ENCODE data around the gene TTC13.

The TTC13 gene

DNA sequence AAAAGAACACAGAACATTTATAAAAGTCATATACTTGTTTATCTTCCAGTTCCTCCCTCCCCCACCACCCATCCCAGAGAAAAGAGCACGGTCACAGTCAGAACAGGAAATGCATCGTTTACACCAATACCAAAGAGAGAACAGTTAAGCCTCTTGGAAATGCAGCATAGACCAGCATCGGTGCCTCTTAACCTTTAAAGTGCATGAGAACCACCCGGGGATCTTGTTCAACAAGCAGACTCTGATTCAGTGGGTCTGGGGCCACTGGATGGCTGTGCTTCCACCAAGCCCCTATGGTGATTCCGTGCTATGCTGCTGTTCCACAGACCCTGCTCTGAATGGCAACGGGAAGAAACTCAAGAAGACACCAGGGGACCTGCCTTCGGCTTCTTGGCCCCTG, 42.2 kb upstream of the TTC13 start:
- TF ChIP-seq CTCF (IDR thresholded peaks at IDR 0.05): no peak

DNA sequence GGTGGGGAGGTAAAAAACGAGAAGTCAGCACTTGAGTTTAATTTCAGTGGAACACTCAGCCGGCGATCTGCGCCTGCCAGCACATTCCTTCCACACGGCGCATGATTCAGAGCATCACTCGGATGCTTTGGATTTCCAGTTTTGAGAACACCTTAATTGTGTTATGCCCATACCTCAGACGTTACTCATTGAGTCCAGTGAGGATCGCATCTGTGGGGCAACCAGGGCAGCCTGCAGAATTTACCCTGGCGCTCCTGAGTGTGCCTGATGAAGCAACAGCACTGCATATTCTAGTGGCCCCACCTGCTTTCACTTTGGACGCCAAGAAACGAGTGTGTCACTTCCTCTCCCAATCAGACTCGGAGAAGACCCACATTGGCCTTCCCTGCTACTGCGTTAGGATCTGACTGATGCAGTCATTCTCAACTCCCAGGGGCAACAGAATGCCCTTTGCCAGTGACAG, 41.5 kb upstream of the TTC13 start:
- TF ChIP-seq CTCF (IDR thresholded peaks at IDR 0.05): no peak

DNA sequence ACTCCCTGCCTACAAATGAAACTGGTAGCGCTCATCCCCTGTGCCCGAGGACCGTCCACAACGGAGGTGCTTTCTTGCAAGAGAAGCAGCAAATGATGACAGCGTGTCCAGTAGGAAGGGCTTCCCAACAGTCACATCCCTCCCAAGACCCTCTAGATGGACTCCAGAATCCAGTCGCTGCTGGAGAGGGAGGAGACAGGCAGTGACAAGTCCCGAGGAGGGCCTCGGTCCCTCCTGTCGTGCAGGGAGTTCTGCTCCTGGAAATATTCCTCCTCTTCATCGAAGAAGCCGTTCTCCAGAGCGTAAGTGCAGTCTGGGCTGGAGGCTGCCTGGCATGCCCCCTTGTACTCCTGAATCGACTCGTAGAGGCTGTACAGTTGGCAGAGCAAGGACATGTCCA, 41.0 kb upstream of the TTC13 start:
- no peak for TF ChIP-seq CTCF (IDR thresholded peaks at IDR 0.05)

DNA sequence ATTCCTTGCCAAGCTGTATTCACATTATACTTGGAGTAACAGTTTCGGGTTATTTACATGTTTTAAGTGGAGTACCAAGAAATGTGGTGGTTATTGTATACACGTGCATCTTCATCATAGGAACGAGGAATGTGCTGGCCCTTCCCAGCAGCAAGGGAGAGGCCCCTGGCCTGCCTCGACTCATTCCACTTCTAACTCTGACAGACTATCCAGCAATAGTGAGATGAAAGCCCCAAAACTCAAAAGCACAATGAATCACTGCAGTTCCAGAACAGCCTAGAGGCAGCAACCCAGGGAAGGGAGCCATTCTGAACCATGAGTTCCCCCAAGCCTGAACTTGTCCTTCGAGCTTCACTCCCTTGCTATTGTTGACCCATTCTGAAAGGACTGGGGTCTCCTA, 38.3 kb upstream of the TTC13 start:
- no peak for TF ChIP-seq CTCF (IDR thresholded peaks at IDR 0.05)

DNA sequence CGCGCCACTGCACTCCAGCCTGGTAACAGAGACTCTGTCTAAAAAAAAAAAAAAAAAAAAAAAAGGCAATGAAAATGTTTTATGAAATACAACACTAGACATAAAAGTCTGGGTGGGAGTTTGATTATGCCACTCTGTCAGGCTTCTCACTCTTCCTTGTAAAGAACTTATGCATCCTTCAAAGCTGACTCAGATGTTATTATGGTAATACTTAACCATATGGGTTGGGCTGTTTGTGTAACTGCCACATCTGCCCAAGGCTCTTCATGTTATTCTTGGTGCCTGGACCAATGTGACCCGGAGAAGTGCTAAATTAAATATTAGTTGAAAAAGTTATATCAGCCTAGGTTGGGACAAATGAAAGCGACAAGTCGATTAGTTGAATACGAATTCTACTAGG, 37.6 kb upstream of the TTC13 start:
- TF ChIP-seq CTCF (IDR thresholded peaks at IDR 0.05): no peak

GRCh38 chr1:231013391-231014015, 34.8 kb upstream of the TTC13 start:
- TF ChIP-seq CTCF (IDR thresholded peaks at IDR 0.05): no peak

DNA sequence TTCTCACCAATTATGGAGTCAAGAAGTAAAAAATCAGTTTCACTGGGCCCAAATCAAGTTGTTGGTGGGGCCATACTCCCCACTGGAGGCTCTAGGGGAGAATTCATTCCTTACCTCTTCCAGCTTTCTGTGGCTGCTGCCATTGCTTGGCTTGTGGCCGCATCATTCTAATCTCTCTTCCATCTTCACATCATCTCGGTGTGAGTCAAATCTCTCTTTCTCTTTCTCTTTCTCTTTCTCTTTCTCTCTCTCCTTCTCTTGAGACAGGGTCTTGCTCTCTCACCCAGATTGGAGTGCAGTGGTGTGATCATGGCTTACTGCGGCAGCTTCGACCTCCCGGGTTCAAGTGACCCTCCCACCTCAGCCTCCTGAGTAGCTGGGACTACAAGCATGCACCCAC, 33.3 kb upstream of the TTC13 start:
- TF ChIP-seq CTCF (IDR thresholded peaks at IDR 0.05): no peak

- no peak for TF ChIP-seq CTCF (IDR thresholded peaks at IDR 0.05)
Measured at GRCh38 chr1:231011360-231011759, 32.7 kb upstream of the TTC13 start.
